ENCODE data around the gene EFHC2. TPM values are rescaled to one million over a fixed set of nuclear protein-coding genes. Genes with fewer than 3 reads are reported as not detected.

Gene EFHC2
- total RNA-seq, 1 experiment from 2014 or later = 1.1 TPM

DNA sequence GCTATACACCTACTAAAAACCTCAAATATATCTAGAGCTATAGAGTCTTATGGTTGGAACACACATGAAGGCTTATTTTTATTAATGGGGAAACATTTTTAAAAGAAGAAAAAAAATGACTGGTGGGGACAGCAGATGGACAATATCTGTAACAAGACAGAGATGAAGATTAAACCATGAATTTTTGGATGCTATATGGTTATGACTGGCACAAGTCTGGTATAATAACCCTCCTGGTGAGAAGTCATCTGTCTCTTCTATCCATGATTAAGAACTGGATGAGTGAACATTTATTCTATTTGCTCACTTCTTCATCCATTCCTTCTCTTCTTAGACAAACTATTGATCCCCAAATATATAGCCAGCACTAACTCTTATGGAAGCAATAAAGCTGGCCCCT lies 104.4 kb downstream of the EFHC2 start:
- Histone ChIP-seq H3K79me1 (ENCODE audit: insufficient read depth, low read depth, low read length, poor library complexity, severe bottlenecking) (no peaks in the 10 kb centered on the region), H3K18ac (ENCODE audit: insufficient read length, low read depth, low read length) (no peak overlapping the region), H2BK20ac (ENCODE audit: low read depth, low read length, poor library complexity, severe bottlenecking) (no peak overlapping the region), H3K4ac (ENCODE audit: low read depth, low read length) (no peak overlapping the region), H3K27ac (ENCODE audit: insufficient read length, low read depth, low read length) (no peak overlapping the region), H3K23ac (ENCODE audit: insufficient read length, low read depth, low read length) (no peak overlapping the region), H3K27me3 (ENCODE audit: insufficient read depth, low read length) (no peaks in the 10 kb centered on the region), H3K4me1 (ENCODE audit: insufficient read depth, low read length) (no peaks in the 10 kb centered on the region), H4K8ac (replicated peaks; ENCODE audit: insufficient read length, low read depth, low read length) (no peak overlapping the region), H3K4me2 (ENCODE audit: insufficient read depth, insufficient read length, low read length) (no peak overlapping the region), H3K79me2 (ENCODE audit: insufficient read depth, low read length) (no peaks in the 10 kb centered on the region), H3K9ac (ENCODE audit: extremely low read depth, insufficient read length, low read length) (no peak overlapping the region), H3K56ac (ENCODE audit: insufficient read length, low read depth, low read length) (no peak overlapping the region), H2AFZ (ENCODE audit: low read length) (no peak overlapping the region), H2BK12ac (ENCODE audit: insufficient read length, low read depth, low read length) (no peak overlapping the region), H2BK5ac (ENCODE audit: insufficient read length, low read length) (no peak overlapping the region), H3T11ph (ENCODE audit: low read length) (no peak overlapping the region), H2BK120ac (ENCODE audit: low read depth, low read length, poor library complexity, severe bottlenecking) (no peak overlapping the region), H4K5ac (ENCODE audit: insufficient read length, low read depth, low read length) (no peak overlapping the region), H2BK15ac (ENCODE audit: low read depth, low read length) (no peak overlapping the region), H4K20me1 (ENCODE audit: control insufficient read depth, insufficient read depth, insufficient read length) (no peaks in the 10 kb centered on the region), H4K91ac (ENCODE audit: insufficient read length, low read depth, low read length) (no peak overlapping the region), H2AK5ac (ENCODE audit: insufficient read length, low read length) (no peak overlapping the region), H3K14ac (ENCODE audit: insufficient read depth, low read length) (no peak overlapping the region), H3K9me3 (ENCODE audit: control insufficient read depth, low read depth, low read length) (peaks cover 31% of the 10 kb centered on the region), H3K23me2 (ENCODE audit: insufficient read length, low read depth, low read length, poor library complexity, severe bottlenecking) (no peaks in the 10 kb centered on the region)
- TF ChIP-seq, protein P1, sequence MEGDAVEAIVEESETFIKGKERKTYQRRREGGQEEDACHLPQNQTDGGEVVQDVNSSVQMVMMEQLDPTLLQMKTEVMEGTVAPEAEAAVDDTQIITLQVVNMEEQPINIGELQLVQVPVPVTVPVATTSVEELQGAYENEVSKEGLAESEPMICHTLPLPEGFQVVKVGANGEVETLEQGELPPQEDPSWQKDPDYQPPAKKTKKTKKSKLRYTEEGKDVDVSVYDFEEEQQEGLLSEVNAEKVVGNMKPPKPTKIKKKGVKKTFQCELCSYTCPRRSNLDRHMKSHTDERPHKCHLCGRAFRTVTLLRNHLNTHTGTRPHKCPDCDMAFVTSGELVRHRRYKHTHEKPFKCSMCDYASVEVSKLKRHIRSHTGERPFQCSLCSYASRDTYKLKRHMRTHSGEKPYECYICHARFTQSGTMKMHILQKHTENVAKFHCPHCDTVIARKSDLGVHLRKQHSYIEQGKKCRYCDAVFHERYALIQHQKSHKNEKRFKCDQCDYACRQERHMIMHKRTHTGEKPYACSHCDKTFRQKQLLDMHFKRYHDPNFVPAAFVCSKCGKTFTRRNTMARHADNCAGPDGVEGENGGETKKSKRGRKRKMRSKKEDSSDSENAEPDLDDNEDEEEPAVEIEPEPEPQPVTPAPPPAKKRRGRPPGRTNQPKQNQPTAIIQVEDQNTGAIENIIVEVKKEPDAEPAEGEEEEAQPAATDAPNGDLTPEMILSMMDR (conservative IDR thresholded peaks at IDR 0.05) = no peak
- Mint-ChIP-seq H3K27ac (no peak overlapping the region), H3K27me3 (ENCODE audit: low read depth) (no peaks in the 10 kb centered on the region), H3K4me3 (no peak overlapping the region), H3K36me3 (ENCODE audit: insufficient read depth in 1 of 3, low read depth in 3 of 3) (no peaks in the 10 kb centered on the region; a peak in 2 of 7 replicates), H3K4me1 (peaks cover 12 to 20% of the 10 kb centered on the region in 2 experiments), H3K9me3 (peaks cover 53 to 55% of the 10 kb centered on the region in 2 experiments)
- no peak for DNase-seq
